Measurements from ENCODE around the gene PCDH11X. TPM values are rescaled to one million over a fixed set of nuclear protein-coding genes. Genes with fewer than 3 reads are reported as not detected.
"Not testable (repeated sequence)": the region's sequence is repeated elsewhere in the genome, so short reads cannot be mapped to it uniquely, and the experiment has no call there.

The PCDH11X gene, protein sequence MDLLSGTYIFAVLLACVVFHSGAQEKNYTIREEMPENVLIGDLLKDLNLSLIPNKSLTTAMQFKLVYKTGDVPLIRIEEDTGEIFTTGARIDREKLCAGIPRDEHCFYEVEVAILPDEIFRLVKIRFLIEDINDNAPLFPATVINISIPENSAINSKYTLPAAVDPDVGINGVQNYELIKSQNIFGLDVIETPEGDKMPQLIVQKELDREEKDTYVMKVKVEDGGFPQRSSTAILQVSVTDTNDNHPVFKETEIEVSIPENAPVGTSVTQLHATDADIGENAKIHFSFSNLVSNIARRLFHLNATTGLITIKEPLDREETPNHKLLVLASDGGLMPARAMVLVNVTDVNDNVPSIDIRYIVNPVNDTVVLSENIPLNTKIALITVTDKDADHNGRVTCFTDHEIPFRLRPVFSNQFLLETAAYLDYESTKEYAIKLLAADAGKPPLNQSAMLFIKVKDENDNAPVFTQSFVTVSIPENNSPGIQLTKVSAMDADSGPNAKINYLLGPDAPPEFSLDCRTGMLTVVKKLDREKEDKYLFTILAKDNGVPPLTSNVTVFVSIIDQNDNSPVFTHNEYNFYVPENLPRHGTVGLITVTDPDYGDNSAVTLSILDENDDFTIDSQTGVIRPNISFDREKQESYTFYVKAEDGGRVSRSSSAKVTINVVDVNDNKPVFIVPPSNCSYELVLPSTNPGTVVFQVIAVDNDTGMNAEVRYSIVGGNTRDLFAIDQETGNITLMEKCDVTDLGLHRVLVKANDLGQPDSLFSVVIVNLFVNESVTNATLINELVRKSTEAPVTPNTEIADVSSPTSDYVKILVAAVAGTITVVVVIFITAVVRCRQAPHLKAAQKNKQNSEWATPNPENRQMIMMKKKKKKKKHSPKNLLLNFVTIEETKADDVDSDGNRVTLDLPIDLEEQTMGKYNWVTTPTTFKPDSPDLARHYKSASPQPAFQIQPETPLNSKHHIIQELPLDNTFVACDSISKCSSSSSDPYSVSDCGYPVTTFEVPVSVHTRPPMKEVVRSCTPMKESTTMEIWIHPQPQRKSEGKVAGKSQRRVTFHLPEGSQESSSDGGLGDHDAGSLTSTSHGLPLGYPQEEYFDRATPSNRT (N-terminal part only)
- polyA plus RNA-seq (ENCODE audit: insufficient read depth in 1 of 5, insufficient read length in 5 of 5, low replicate concordance in 1 of 5) = 1 to 10 TPM in 2 of 5 donors, under 1 TPM in 3; 0.35 to 2.0 (median 0.99) TPM
- long read RNA-seq, donor 1 = 0 reads
- long read RNA-seq, donor 2 = 0 reads
- long read RNA-seq, donor 3 = 0 reads
- long read RNA-seq, donor 4 = 0 reads
- long read RNA-seq, donor 5 = 0 reads
- long read RNA-seq, donor 6 = 0 reads
- long read RNA-seq, donor 7 = 0 reads
- long read RNA-seq, donor 8 = 0 reads

DNA sequence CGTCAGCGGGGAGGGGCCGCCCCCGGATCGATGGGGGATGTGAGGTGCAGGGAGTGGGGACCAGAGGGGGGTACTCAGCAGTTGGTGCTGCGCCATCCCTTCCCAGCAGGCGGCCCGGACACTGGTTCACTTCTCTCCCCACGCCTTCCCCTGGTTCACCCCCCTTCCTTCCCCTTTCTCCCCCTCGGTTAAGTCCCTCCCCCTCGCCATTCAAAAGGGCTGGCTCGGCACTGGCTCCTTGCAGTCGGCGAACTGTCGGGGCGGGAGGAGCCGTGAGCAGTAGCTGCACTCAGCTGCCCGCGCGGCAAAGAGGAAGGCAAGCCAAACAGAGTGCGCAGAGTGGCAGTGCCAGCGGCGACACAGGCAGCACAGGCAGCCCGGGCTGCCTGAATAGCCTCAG lies at the start of gene PCDH11X:
Gene PCDH11X (plus strand): TSS at position 241 of the 400 bp plus-strand sequence. CDS start 56,130 bp downstream, outside the sequence.
- not testable (repeated sequence) for DNase-seq

DNA sequence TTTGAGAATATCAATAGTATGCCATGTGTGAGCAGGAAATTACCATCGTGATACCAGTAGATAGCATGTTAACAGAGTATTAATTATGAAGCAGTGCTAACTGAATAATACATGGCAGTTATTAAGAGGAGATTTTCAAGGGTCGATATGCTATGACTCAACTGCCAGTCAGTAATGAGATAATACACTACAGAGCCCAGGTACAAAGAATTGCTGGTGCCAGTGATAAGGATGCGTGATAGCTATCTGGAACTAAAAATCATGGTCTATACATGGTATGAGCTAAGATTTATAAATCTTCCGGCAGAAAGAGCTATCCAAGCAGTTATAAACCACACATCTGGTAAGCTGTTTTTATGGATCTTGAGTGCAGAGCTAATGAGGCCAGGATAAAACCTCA lies 31.7 kb upstream of the PCDH11X start:
- DNase-seq = not testable (repeated sequence)

DNA sequence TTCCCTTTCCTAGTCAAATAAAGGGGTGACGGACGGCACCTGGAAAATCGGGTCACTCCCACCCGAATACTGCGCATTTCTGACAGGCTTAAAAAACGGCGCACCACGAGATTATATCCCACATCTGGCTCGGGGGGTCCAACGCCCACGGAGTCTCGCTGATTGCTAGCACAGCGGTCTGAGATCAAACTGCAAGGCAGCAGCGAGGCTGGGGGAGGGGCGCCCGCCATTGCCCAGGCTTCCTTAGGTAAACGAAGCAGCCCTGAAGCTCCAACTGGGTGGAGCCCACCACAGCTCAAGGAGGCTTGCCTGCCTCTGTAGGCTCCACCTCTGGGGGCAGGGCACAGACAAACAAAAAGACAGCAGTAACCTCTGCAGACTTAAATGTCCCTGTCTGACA lies 26.2 kb upstream of the PCDH11X start:
- not testable (repeated sequence) for DNase-seq

DNA sequence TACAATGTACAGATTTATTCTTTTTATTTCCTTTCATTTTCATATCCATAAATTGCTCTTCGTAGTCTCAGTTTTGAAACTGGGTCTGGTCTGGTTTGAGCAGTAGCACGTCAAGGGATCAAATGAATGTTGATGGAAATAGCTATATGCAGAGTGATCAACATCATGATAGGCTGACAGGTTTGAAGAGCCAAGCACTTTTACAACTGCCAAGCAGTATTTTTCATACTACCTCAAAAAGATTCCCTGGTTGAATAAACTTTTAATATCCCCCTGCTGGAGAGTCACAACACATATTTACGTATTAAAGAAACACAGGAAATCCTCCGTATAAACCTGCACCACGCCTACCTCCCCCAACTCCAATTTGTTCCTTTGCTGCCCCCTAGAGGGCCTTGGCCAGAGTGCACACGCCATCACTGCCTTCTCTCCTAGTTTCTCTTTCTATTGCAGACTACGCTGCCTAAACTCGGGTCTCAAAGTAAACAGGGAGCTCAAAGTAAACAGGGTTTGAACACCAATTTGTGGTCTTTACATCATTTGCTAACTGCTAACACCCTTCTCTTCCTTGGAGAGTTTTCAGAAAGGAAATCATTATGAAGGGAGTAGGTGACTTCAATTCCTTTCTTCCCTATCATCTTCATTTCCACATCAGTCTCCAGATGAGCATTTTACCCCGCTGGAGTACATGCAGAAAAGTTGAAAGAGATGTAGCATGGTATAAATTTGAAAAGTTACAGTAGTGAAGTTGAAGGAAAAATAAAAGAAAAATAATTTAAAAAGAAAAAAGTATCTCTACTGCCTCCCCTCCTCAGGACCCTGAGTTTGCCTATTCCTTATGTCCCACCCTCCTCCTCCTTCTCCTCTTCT lies 8.3 kb upstream of the PCDH11X start:
- DNase-seq = not testable (repeated sequence)

DNA sequence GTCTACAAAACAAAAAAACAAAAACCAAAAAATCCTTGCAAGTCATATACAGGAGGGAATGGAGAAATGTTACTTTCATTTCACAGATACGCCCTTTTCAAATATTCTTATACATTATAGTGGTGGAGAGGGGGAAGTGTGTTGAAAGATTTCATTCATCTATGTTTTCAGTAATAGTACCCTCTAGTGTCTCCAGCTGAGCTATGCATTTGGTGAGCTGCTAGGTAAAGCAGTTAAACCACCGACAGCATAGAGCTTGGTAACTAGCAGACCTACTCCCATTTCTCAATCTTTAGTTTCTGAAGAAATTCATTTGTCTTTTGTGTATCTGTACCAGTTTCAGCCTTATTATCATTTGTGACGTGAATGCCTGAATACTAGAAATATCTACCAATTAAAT lies 5.2 kb upstream of the PCDH11X start:
- DNase-seq = not testable (repeated sequence)

DNA sequence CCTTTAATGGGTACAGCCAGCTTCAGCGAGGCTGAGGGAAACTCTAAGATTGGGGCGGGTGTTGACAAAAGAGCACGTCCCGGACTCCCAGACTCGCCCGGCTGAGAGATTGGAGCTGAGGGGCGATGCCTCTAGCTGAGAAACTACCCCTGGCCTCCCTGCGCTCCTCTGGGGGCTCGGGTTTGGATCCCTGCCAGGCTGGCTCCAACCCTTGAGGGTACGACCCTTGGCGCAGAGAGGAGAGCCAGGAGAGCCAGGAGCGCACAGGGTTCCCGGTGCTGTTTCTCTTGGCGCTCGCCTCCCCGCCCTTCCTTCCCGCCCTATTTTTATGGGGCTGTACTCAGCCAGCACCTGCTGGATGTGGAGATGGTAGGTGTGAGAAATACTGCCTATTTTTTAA lies 833 bp downstream of the PCDH11X start:
- not testable (repeated sequence) for DNase-seq

DNA sequence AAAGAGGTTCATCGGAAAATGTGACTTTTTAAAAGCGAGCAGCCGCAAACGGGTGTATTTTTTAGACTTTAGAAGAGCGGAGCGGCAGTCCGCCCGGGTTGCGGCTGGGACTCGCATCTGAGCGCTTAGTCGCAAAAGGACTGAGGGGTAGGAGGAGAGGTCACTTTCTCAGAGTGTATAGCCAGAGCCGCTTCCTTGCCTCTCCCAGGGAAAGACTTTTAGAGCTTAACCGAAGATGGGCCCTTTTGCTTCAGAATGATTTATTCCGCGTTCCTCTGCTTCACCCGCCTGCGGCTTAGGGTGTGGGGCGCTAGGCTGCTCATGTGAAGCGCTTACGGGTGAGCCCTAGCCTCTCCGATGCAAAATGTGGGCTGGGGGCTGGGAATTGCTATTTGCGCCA lies 1.5 kb downstream of the PCDH11X start:
- not testable (repeated sequence) for DNase-seq

DNA sequence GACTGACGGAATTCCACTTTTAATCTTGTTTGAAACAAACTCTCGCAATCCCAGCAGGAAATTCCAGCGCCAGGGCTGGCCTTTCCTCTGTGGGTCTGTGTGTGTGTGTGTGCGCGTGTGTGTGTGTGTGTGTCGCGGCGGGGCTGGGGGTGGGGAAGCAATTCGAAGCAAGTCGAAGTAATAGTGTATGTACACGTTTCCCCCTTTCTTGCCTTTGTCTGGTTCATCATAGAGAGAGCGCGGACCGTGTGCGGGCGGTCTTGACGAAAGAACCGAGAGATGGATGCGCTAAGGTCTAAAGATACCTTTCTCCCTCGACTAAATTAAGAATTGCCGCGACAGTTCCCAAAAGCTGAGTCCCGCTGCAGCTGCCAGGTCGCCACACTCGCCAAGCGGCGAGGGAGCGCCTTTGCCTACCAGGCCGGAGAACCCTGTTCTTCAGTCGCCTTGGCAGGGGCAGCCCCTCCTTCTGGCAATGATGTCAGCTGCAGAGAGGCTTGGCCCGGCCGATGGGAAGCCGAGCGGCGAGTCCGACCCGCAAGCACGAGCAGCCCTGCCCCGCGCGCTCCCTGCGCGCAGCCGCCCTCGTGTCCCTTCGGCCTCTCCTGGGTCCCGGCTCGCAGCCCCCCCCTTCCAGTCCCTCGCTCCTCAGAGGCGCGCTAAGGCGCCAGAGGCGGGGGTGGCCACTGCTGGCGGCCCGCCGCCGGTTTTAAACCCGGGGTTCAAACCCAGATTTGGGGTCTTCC lies 2.6 kb downstream of the PCDH11X start:
- DNase-seq = not testable (repeated sequence)

DNA sequence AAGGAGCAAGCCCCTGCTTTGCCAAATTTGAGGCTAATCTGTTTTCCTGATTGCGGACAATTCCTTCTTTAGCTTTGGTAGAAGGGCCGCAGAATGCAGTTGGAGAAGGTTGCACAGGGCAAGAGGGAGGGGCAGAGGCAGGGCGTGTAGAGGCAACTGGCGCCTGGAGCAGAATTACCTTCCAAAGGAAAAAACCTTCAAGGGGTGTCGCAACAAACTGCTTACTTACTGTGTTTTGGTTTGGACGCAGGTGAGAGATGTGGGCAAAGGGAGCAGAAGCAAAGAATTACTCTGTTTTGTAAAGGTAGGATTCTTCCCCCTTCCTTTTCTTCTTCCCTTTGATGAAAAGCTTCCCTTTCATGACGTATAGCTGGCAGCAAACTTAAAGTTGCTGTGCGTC lies 3.6 kb downstream of the PCDH11X start:
- DNase-seq = not testable (repeated sequence)

DNA sequence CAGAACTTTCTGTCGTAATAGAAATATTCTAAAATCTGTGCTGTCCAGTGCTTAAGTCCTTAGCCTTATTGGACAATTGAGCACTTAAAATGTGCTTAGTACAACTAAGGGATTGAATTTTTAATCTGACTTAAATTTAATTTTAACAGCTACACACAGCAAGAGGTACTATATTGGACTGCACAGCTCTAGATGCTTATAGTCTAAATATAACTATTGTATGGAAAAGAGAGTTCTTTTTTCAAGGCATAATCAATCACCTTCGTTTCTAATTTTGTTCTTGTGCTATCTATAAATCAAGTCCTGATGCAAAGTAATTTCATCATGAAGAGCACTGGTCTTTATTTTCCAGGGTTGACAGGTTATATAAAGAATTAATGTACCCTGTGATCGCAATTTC lies 38.4 kb downstream of the PCDH11X start:
- DNase-seq = not testable (repeated sequence)

DNA sequence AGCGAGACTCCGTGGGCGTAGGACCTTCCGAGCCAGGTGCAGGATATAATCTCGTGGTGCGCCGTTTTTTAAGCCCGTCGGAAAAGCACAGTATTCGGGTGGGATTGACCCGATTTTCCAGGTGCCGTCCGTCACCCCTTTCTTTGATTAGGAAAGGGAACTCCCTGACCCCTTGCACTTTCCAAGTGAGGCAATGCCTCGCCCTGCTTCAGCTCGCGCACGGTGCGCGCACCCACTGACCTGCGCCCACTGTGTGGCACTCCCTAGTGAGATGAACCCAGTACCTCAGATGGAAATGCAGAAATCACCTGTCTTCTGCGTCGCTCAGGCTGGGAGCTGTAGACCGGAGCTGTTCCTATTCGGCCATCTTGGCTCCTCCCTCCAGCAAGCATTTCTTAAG lies 46.1 kb downstream of the PCDH11X start:
- DNase-seq = not testable (repeated sequence)
